ENCODE measurements around the gene HIVEP3.

HIVEP3 gene

GRCh38 chr1:41689139-41689538 is 229.6 kb downstream of the HIVEP3 start:
- TF ChIP-seq REST (IDR thresholded peaks at IDR 0.05; ENCODE audit: insufficient read depth in 1 of 2, low read depth in 2 of 2, low read length in 2 of 2): no peak
- TF ChIP-seq SIN3A (IDR thresholded peaks at IDR 0.05; ENCODE audit: borderline replicate concordance, insufficient read depth, low read length): no peak
- TF ChIP-seq FOXP2 (optimal IDR thresholded peaks at IDR 0.05; ENCODE audit: borderline replicate concordance, extremely low read depth, extremely low read length, insufficient read depth): no peak
- TF ChIP-seq POLR2AphosphoS5 (IDR thresholded peaks at IDR 0.05; ENCODE audit: low read depth, low read length): no peak
- TF ChIP-seq TAF1 (IDR thresholded peaks at IDR 0.05; ENCODE audit: borderline replicate concordance, insufficient read depth, low read length): no peak

GRCh38 chr1:41687007-41687406 is 231.7 kb downstream of the HIVEP3 start:
- TF ChIP-seq REST (IDR thresholded peaks at IDR 0.05; ENCODE audit: insufficient read depth in 1 of 2, low read depth in 2 of 2, low read length in 2 of 2) (no peak), SIN3A (IDR thresholded peaks at IDR 0.05; ENCODE audit: borderline replicate concordance, insufficient read depth, low read length) (no peak), FOXP2 (optimal IDR thresholded peaks at IDR 0.05; ENCODE audit: borderline replicate concordance, extremely low read depth, extremely low read length, insufficient read depth) (no peak), POLR2AphosphoS5 (IDR thresholded peaks at IDR 0.05; ENCODE audit: low read depth, low read length) (no peak), TAF1 (IDR thresholded peaks at IDR 0.05; ENCODE audit: borderline replicate concordance, insufficient read depth, low read length) (no peak)

- TF ChIP-seq FOXP2 (optimal IDR thresholded peaks at IDR 0.05; ENCODE audit: borderline replicate concordance, extremely low read depth, extremely low read length, insufficient read depth): no peak
- no peak for TF ChIP-seq POLR2AphosphoS5 (IDR thresholded peaks at IDR 0.05; ENCODE audit: low read depth, low read length)
- TF ChIP-seq SIN3A (IDR thresholded peaks at IDR 0.05; ENCODE audit: borderline replicate concordance, insufficient read depth, low read length): no peak
- TF ChIP-seq REST (IDR thresholded peaks at IDR 0.05; ENCODE audit: insufficient read depth in 1 of 2, low read depth in 2 of 2, low read length in 2 of 2): no peak; a peak in 1 of 4 replicates
- TF ChIP-seq TAF1 (IDR thresholded peaks at IDR 0.05; ENCODE audit: borderline replicate concordance, insufficient read depth, low read length): no peak
These were observed 234.8 kb downstream of the HIVEP3 start for GRCh38 chr1:41683681-41684500.

- TF ChIP-seq SIN3A (IDR thresholded peaks at IDR 0.05; ENCODE audit: borderline replicate concordance, insufficient read depth, low read length) (no peak), FOXP2 (optimal IDR thresholded peaks at IDR 0.05; ENCODE audit: borderline replicate concordance, extremely low read depth, extremely low read length, insufficient read depth) (no peak), POLR2AphosphoS5 (IDR thresholded peaks at IDR 0.05; ENCODE audit: low read depth, low read length) (no peak), REST (IDR thresholded peaks at IDR 0.05; ENCODE audit: insufficient read depth in 1 of 2, low read depth in 2 of 2, low read length in 2 of 2) (no peak), TAF1 (IDR thresholded peaks at IDR 0.05; ENCODE audit: borderline replicate concordance, insufficient read depth, low read length) (no peak)
These were observed 235.7 kb downstream of the HIVEP3 start for GRCh38 chr1:41682845-41683625.
